Subcutaneous adipose tissue (tissue), 4 donors: ENCODE data around the gene BEX4. TPM values are rescaled to one million over a fixed set of nuclear protein-coding genes. Genes with fewer than 3 reads are reported as not detected.

Experiments used
- CTCF ChIP-seq: fragments of 450-650 bp; IDR thresholded peaks from one replicate; pipeline ENCODE4 v1.5.1; 2016; ENCODE audit warnings: low read depth, mild to moderate bottlenecking, control low read depth, antibody characterized with exemption, moderate library complexity
- total RNA-seq, 4 donors: library from RNA; depleted of rRNA; stranded (reverse); fragments of >200 nt; gene quantifications; one replicate each; pipeline ENCODE4 v1.1.0, GENCODE V29; 2016

The BEX4 gene
- total RNA-seq, 4 donors from 2014 or later = 13.9 to 36.7 (median 15.5) TPM

- no peak for TF ChIP-seq CTCF
Measured at GRCh38 chrX:103250977-103251376, 36.1 kb downstream of the BEX4 start.

DNA sequence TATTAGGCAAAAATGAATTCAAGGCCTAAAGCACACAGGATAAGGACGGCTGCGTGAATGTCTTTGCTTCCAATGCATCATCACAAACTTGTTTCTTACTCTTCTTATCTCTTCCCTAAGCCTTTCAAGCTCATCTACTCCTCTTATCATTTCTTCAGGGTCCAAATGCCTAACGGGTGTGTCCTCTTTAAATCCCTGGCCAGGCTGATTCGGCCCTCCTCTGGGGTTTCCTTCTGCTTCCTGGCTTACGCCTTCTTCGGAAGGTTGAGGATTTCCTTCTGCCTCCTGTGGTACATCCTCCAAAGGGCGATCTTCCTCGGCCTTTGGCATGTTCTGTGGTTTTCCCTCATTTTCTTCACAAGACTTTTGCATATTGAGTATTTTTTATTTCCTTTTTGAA is 38.7 kb downstream of the BEX4 start:
- no peak for TF ChIP-seq CTCF

DNA sequence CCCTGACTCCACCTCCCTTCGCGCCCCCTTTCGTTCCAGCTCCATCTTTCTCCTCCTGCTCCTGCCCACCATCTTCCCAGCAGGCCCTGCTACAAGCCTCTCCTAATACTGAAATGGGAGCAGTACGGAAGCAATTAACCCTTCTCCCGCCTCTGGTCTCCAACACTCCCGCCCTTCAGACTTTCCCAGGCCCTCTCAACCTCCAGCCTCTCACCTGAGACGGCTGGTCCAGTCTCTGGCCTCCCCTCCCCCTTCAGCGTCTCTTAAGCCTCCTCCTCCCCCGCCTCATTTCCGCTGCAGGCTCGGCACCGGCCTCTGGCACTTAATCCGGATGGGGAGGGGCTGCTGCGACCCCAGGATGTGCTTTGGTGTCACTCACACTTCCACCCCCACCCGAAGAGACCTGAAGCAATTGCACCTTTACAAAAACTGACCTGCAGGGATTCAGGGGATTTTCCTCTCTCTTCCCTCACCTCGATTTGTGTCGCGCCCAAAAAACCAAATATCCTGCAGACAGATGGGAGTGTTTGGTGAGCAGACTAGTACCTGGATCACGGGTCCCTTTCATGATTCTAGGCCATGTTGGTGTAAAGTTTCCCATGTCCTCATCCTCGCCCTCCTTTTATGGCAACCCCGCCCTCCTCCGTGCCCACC is 39.4 kb downstream of the BEX4 start:
- no peak for TF ChIP-seq CTCF

DNA sequence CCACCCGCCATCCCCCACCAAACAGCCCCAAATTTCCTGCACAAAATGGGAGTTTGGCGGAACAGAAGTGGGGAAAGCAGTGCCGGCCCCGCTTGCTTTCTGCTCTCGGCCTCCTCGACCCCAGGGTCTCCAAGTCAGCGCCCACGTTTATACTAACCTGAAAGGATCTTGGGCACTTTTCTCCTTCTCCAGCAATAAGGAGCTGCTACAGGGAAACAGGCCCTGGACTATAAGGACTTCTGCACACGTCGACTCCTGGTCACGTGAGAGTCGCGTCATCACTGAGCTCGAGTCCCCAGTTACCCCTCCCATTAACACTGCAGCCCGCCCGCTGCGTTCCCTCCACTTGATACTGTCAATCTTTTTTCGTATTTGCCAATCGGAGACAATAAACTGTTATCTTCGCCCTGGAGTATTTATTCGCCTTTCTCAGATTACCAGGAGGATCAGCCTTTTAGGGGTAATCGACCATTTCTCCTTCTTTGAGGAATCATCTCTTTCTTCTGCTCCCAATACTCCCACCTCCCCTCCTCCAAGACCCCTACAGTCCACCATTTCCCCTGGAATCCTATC is 40.1 kb downstream of the BEX4 start, which contains the start of gene TCEAL8:
Gene TCEAL8, minus strand, starts transcription at position 235 of the 573 bp plus-strand sequence. CDS start 1,176 bp downstream, outside the sequence.
- no peak for TF ChIP-seq CTCF

- TF ChIP-seq CTCF = no peak
Measured at GRCh38 chrX:103256651-103257050, 41.7 kb downstream of the BEX4 start.

GRCh38 chrX:103258275-103258674 is 43.4 kb downstream of the BEX4 start:
- TF ChIP-seq CTCF = no peak

Other genes with a start within 250 kb of the BEX4 start
- not detected for gene BEX1, start 150.9 kb upstream of the BEX4 start, total RNA-seq
- 1 to 10 TPM; 2.1 to 8.3 (median 3.5) TPM for gene NXF3, start 122.0 kb upstream of the BEX4 start, total RNA-seq
- gene TCEAL8, start 40.0 kb downstream of the BEX4 start, total RNA-seq = 10 to 100 TPM; 44.8 to 72.1 (median 57.8) TPM
- not detected for gene TCEAL5, start 61.6 kb downstream of the BEX4 start, total RNA-seq
- 1 to 10 TPM in 3 of 4 donors, not detected in 1; 1.1 to 1.5 (median 1.3) TPM for gene BEX2, start 95.9 kb downstream of the BEX4 start, total RNA-seq
- 1 to 10 TPM; 2.6 to 4.8 (median 3.8) TPM for gene TCEAL7, start 115.1 kb downstream of the BEX4 start, total RNA-seq
- 10 to 100 TPM; 38.8 to 90.0 (median 60.0) TPM for gene TCEAL9, start 141.4 kb downstream of the BEX4 start, total RNA-seq
- gene BEX3, start 161.4 kb downstream of the BEX4 start, total RNA-seq = 10 to 100 TPM; 48.1 to 80.8 (median 69.6) TPM